PFSK-1 (cell line): Measurements from ENCODE around the gene PAPOLB.

Experiments
- POLR2AphosphoS5 ChIP-seq: IDR thresholded peaks from 2 replicates; pipeline ENCODE4 v1.6.1; 2012; ENCODE audit warnings: low read depth, mild to moderate bottlenecking, control low read depth, low read length, moderate library complexity
- TAF1 ChIP-seq: IDR thresholded peaks from 2 replicates; pipeline ENCODE4 v1.6.1; 2012; ENCODE audit warnings: low read length, control low read depth, borderline replicate concordance; ENCODE audit not compliant: insufficient read depth

DNA sequence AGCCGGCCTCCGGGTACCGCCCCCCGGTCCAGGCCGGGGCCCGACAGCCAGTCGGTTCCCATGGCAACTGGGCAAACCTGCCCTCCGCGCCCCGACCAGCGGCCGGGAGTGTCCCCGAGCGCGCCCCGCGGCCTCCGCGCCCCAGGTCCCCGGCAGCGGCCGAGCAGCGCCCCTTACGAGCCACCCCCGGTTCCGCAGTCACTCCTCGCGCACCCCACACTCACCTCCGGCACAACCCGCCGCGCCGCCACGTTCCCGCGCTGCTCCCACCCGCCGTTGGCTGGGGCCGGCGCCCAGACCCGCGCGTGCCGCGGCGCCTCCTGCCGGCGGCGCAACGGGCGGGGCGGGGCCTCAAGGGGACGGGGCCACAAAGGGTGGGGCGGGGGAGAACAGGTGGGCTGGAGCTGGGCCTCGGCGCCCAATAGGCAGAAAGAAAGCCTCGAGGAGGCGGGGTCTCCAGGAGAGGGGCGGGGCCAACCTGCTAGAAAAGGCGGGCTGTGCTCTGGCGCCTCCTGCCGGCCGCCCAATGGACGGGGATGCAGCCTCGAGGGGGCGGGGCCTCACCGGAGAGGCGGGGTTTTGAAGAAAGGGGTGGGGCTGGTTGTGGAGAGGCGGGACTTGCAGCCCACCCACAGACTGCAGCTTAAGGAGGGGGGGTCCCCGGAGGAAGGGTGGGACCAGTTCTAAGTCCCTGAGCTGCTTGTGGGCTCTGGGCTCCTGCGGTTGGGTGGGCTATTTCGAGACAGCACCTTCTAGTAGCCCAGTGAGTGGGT lies 21.7 kb upstream of the PAPOLB start, which contains the start of gene RADIL:
- no peak for TF ChIP-seq POLR2AphosphoS5
- no peak for TF ChIP-seq TAF1
